Epithelial cell of esophagus (primary cell): ENCODE measurements around the gene ZFX.

Experiments
- DNase-seq: peaks from one replicate; pipeline ENCODE4 v3.0.0; 2010; ENCODE audit warnings: low read depth
- H3K4me3 ChIP-seq: 2 replicates; pipeline ENCODE4 v1.5.1; 2011; ENCODE audit warnings: mild to moderate bottlenecking, low read length, control low read depth
- CTCF ChIP-seq: IDR thresholded peaks from 2 replicates; pipeline ENCODE4 v1.5.1; 2011; ENCODE audit warnings: low read depth, mild to moderate bottlenecking, low read length, control low read depth, inconsistent platforms; ENCODE audit not compliant: insufficient read depth; ENCODE audit errors: missing control alignments

ZFX gene

GRCh38 chrX:24245202-24245601 lies 95.7 kb downstream of the ZFX start:
- no peak overlapping the region for H3K4me3 ChIP-seq
- TF ChIP-seq CTCF, result no peak
- peak; percentile 79 for DNase-seq

- no peak for DNase-seq
- no peak overlapping the region for H3K4me3 ChIP-seq
- TF ChIP-seq CTCF, result no peak
These were observed 98.5 kb downstream of the ZFX start for GRCh38 chrX:24248042-24248441.

- H3K4me3 ChIP-seq, result no peak overlapping the region
- TF ChIP-seq CTCF, result no peak
- no peak for DNase-seq
These were observed 103.5 kb downstream of the ZFX start for GRCh38 chrX:24253030-24253429.

GRCh38 chrX:24253469-24253868 lies 103.9 kb downstream of the ZFX start:
- no peak overlapping the region for H3K4me3 ChIP-seq
- DNase-seq, result no peak
- TF ChIP-seq CTCF, result no peak

- no peak for TF ChIP-seq CTCF
- DNase-seq, result no peak
- no peak overlapping the region for H3K4me3 ChIP-seq
These were observed 107.5 kb downstream of the ZFX start for GRCh38 chrX:24257011-24257410.

GRCh38 chrX:24259544-24260240 lies 110.2 kb downstream of the ZFX start:
- no peak overlapping the region for H3K4me3 ChIP-seq
- DNase-seq, result peak; percentile 76
- peak; percentile 56 for TF ChIP-seq CTCF
